Measurements from ENCODE around the gene PITPNM1. TPM values are rescaled to one million over a fixed set of nuclear protein-coding genes. Genes with fewer than 3 reads are reported as not detected.

Gene PITPNM1
- total and polyA plus RNA-seq, 2 of the 13 experiments (the other 11 are each of a cell fraction or from before 2014, with no cell fraction given): 8.2 to 8.5 TPM

- no peak for TF ChIP-seq KMT2B (CRISPR knock-in tag; IDR thresholded peaks at IDR 0.05)
- TF ChIP-seq, protein P1, sequence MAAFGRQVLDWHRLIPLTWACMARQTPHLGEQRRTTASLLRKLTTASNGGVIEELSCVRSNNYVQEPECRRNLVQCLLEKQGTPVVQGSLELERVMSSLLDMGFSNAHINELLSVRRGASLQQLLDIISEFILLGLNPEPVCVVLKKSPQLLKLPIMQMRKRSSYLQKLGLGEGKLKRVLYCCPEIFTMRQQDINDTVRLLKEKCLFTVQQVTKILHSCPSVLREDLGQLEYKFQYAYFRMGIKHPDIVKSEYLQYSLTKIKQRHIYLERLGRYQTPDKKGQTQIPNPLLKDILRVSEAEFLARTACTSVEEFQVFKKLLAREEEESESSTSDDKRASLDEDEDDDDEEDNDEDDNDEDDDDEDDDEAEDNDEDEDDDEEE (CRISPR knock-in tag; IDR thresholded peaks at IDR 0.05): peak; percentile 44; the same call in 1 of the 2 replicates
- no peak for TF ChIP-seq ZNF652 (CRISPR knock-in tag; IDR thresholded peaks at IDR 0.05; ENCODE audit: borderline replicate concordance, low read depth)
- no peak for TF ChIP-seq MEIS1 (CRISPR knock-in tag; IDR thresholded peaks at IDR 0.05; ENCODE audit: borderline replicate concordance)
- no peak for TF ChIP-seq ZNF256 (CRISPR knock-in tag; conservative IDR thresholded peaks at IDR 0.05)
- TF ChIP-seq ZNF207 (IDR thresholded peaks at IDR 0.05; ENCODE audit: borderline replicate concordance): no peak
- TF ChIP-seq ZMYM3 (CRISPR knock-in tag; IDR thresholded peaks at IDR 0.05): no peak
- TF ChIP-seq RBM39 (IDR thresholded peaks at IDR 0.05; ENCODE audit: low read depth, low read length, poor library complexity, severe bottlenecking): peak; percentile 83
- TF ChIP-seq RBM22 (optimal IDR thresholded peaks at IDR 0.05; ENCODE audit: low read length): no peak
- TF ChIP-seq ZNF3 (CRISPR knock-in tag; IDR thresholded peaks at IDR 0.05): peak; percentile 46; the same call in 1 of the 2 replicates
- TF ChIP-seq, protein P2, sequence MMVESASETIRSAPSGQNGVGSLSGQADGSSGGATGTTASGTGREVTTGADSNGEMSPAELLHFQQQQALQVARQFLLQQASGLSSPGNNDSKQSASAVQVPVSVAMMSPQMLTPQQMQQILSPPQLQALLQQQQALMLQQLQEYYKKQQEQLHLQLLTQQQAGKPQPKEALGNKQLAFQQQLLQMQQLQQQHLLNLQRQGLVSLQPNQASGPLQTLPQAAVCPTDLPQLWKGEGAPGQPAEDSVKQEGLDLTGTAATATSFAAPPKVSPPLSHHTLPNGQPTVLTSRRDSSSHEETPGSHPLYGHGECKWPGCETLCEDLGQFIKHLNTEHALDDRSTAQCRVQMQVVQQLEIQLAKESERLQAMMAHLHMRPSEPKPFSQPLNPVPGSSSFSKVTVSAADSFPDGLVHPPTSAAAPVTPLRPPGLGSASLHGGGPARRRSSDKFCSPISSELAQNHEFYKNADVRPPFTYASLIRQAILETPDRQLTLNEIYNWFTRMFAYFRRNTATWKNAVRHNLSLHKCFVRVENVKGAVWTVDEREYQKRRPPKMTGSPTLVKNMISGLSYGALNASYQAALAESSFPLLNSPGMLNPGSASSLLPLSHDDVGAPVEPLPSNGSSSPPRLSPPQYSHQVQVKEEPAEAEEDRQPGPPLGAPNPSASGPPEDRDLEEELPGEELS (CRISPR knock-in tag; IDR thresholded peaks at IDR 0.05): no peak
- no peak for TF ChIP-seq ZNF878 (CRISPR knock-in tag; IDR thresholded peaks at IDR 0.05)
- TF ChIP-seq PHF20 (CRISPR knock-in tag; IDR thresholded peaks at IDR 0.05): peak; percentile 49
- no peak for TF ChIP-seq HMGA1 (CRISPR knock-in tag; conservative IDR thresholded peaks at IDR 0.05)
- no peak; the same call in 1 of the 2 replicates for TF ChIP-seq HINFP (CRISPR knock-in tag; IDR thresholded peaks at IDR 0.05; ENCODE audit: low read depth)
- no peak for TF ChIP-seq ARNT (IDR thresholded peaks at IDR 0.05)
- TF ChIP-seq SOX6 (IDR thresholded peaks at IDR 0.05): no peak
- peak; percentile 32; the same call in 1 of the 2 replicates for TF ChIP-seq SOX6 (CRISPR knock-in tag; IDR thresholded peaks at IDR 0.05)
- no peak for TF ChIP-seq NCOA5 (CRISPR knock-in tag; IDR thresholded peaks at IDR 0.05)
- TF ChIP-seq, protein P3, sequence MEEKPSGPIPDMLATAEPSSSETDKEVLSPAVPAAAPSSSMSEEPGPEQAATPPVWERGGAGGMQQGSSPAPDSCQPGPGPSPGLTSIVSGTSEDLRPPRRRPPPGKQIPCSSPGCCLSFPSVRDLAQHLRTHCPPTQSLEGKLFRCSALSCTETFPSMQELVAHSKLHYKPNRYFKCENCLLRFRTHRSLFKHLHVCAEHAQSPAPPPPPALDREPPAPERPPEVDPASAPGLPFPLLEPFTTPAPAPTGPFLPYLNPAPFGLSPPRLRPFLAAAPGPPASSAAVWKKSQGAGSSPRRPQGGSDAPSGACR (CRISPR knock-in tag; IDR thresholded peaks at IDR 0.05): no peak
- TF ChIP-seq SATB2 (CRISPR knock-in tag; IDR thresholded peaks at IDR 0.05): no peak
- TF ChIP-seq TCF7L2 (IDR thresholded peaks at IDR 0.05; ENCODE audit: low read depth, low read length): no peak
- TF ChIP-seq MIER2 (CRISPR knock-in tag; IDR thresholded peaks at IDR 0.05): 0 out of 2 replicates have a peak, but pooled peaks have one; percentile 36
- TF ChIP-seq JUND (CRISPR knock-in tag; IDR thresholded peaks at IDR 0.05): 0 out of 2 replicates have a peak, but pooled peaks have one; percentile 61
- no peak for TF ChIP-seq MLLT10 (CRISPR knock-in tag; IDR thresholded peaks at IDR 0.05)
- no peak for TF ChIP-seq PHF21A (CRISPR knock-in tag; IDR thresholded peaks at IDR 0.05)
- no peak for TF ChIP-seq HNF4G (IDR thresholded peaks at IDR 0.05; ENCODE audit: borderline replicate concordance, low read depth, low read length)
- TF ChIP-seq HNF4G (CRISPR knock-in tag; IDR thresholded peaks at IDR 0.05; ENCODE audit: borderline replicate concordance, low read depth): 0 out of 2 replicates have a peak, but pooled peaks have one; percentile 51
Observed at GRCh38 chr11:67463680-67464410, 41.3 kb downstream of the PITPNM1 start (continued).

Data from HepG2 (cell line).